SU-DHL-6 (cell line): ENCODE measurements around the gene TRDMT1.

Experiments
- H2AFZ ChIP-seq: fragments of 200-600 bp; sonication (generic); 2 replicates; pipeline ENCODE4 v1.6.1; 2014; ENCODE audit warnings: low read depth, mild to moderate bottlenecking, moderate library complexity, mixed read lengths, antibody characterized with exemption, low read length; ENCODE audit not compliant: severe bottlenecking
- H3F3A ChIP-seq: fragments of 200-600 bp; shearing (Covaris generic); 2 replicates; pipeline ENCODE4 v1.6.0; 2016; ENCODE audit warnings: antibody characterized with exemption, mild to moderate bottlenecking; ENCODE audit not compliant: insufficient read depth
- H3K27ac ChIP-seq: fragments of 200-600 bp; sonication (generic); 2 replicates; pipeline ENCODE4 v1.5.1; 2016; ENCODE audit warnings: low read depth, mild to moderate bottlenecking, low read length, moderate library complexity, mixed read lengths
- H3K27me3 ChIP-seq: fragments of 200-600 bp; sonication (generic), shearing (Covaris generic); 2 replicates; pipeline ENCODE4 v1.6.0; 2014; ENCODE audit warnings: mild to moderate bottlenecking, low read length
- H3K36me3 ChIP-seq: fragments of 200-600 bp; sonication (generic); 2 replicates; pipeline ENCODE4 v1.6.1; 2014; ENCODE audit warnings: mild to moderate bottlenecking, low read length, mixed read lengths
- H3K4me2 ChIP-seq: fragments of 300-600, 200-600 bp; shearing (Covaris generic), sonication (generic); 2 replicates; pipeline ENCODE4 v1.6.0; 2014; ENCODE audit warnings: low read length, low read depth, mild to moderate bottlenecking; ENCODE audit not compliant: poor library complexity, severe bottlenecking
- H3K4me3 ChIP-seq: fragments of 200-600 bp; sonication (generic); 2 replicates; pipeline ENCODE4 v1.5.1; 2014; ENCODE audit warnings: antibody characterized with exemption, low read length, mild to moderate bottlenecking, mixed read lengths; ENCODE audit not compliant: insufficient read depth, poor library complexity, severe bottlenecking
- H3K79me2 ChIP-seq: fragments of 200-600 bp; sonication (generic); 2 replicates; pipeline ENCODE4 v1.6.1; 2014; ENCODE audit warnings: mild to moderate bottlenecking, low read length, moderate library complexity; ENCODE audit not compliant: insufficient read depth
- H3K9ac ChIP-seq: fragments of 200-600 bp; sonication (generic); 2 replicates; pipeline ENCODE4 v1.7.0; 2014; ENCODE audit warnings: mild to moderate bottlenecking, low read length
- H3K9me2 ChIP-seq: fragments of 200-600 bp; sonication (generic); replicated peaks from 2 replicates; pipeline ENCODE4 v1.6.1; 2014; ENCODE audit warnings: low read length; ENCODE audit not compliant: insufficient read depth
- H3K9me3 ChIP-seq: fragments of 200-600 bp; sonication (generic); 2 replicates; pipeline ENCODE4 v1.6.1; 2014; ENCODE audit warnings: low read length, mixed read lengths; ENCODE audit not compliant: insufficient read depth
- H4K20me1 ChIP-seq: fragments of 200-600 bp; sonication (generic); 2 replicates; pipeline ENCODE4 v1.6.1; 2014; ENCODE audit warnings: low read depth, mild to moderate bottlenecking, antibody characterized with exemption, low read length, moderate library complexity, mixed read lengths
- CTCF ChIP-seq: fragments of 200-600 bp; sonication (generic); IDR thresholded peaks from one replicate; pipeline ENCODE4 v1.5.1; 2017; ENCODE audit warnings: antibody characterized with exemption, mild to moderate bottlenecking, low read length, moderate library complexity; ENCODE audit not compliant: insufficient read depth, poor library complexity, severe bottlenecking
- EZH2phosphoT487 ChIP-seq: fragments of 200-600 bp; sonication (generic), shearing (Covaris generic); conservative IDR thresholded peaks from 2 replicates; pipeline ENCODE4 v1.6.1; 2018; ENCODE audit warnings: mild to moderate bottlenecking, antibody characterized with exemption, low read length, moderate library complexity, mixed read lengths

Gene TRDMT1

GRCh38 chr10:17166699-17167098, 34.8 kb downstream of the TRDMT1 start:
- Histone ChIP-seq H3K79me2 (no peaks in the 10 kb centered on the region), H2AFZ (no peak overlapping the region), H3K4me3 (no peak overlapping the region), H3K27ac (no peak overlapping the region), H3K27me3 (no peaks in the 10 kb centered on the region), H3K4me2 (no peak overlapping the region), H3K9me3 (no peaks in the 10 kb centered on the region), H3K36me3 (no peaks in the 10 kb centered on the region), H3K9me2 (no peaks in the 10 kb centered on the region), H4K20me1 (no peaks in the 10 kb centered on the region), H3K9ac (no peak overlapping the region), H3F3A (no peaks in the 10 kb centered on the region)
- TF ChIP-seq CTCF (no peak), EZH2phosphoT487 (no peak)

- no peak overlapping the region for H3K9ac ChIP-seq
- H3F3A ChIP-seq, result no peaks in the 10 kb centered on the region
- H3K9me3 ChIP-seq, result no peaks in the 10 kb centered on the region
- no peak for TF ChIP-seq EZH2phosphoT487
- TF ChIP-seq CTCF, result no peak
- H4K20me1 ChIP-seq, result 0 out of 2 replicates have a peak, but pooled peaks cover 3% of the 10 kb centered on the region
- H3K27me3 ChIP-seq, result no peaks in the 10 kb centered on the region
- no peaks in the 10 kb centered on the region for H3K79me2 ChIP-seq
- no peaks in the 10 kb centered on the region for H3K9me2 ChIP-seq
- H3K4me2 ChIP-seq, result no peak overlapping the region
- no peak overlapping the region for H3K4me3 ChIP-seq
- H2AFZ ChIP-seq, result no peak overlapping the region
- no peaks in the 10 kb centered on the region for H3K36me3 ChIP-seq
- H3K27ac ChIP-seq, result no peak overlapping the region
These were observed 38.6 kb downstream of the TRDMT1 start for GRCh38 chr10:17162828-17163227.

GRCh38 chr10:17161775-17162174, 39.7 kb downstream of the TRDMT1 start:
- H4K20me1 ChIP-seq, result 0 out of 2 replicates have a peak, but pooled peaks cover 3% of the 10 kb centered on the region
- no peaks in the 10 kb centered on the region for H3K9me2 ChIP-seq

More at GRCh38 chr10:17161775-17162174, 39.7 kb downstream of the TRDMT1 start:
- H2AFZ ChIP-seq, result no peak overlapping the region
- TF ChIP-seq EZH2phosphoT487, result no peak
- no peak for TF ChIP-seq CTCF
- no peak overlapping the region for H3K4me3 ChIP-seq
- H3K27ac ChIP-seq, result no peak overlapping the region
- H3K36me3 ChIP-seq, result no peaks in the 10 kb centered on the region
- H3K27me3 ChIP-seq, result no peaks in the 10 kb centered on the region
- no peak overlapping the region for H3K4me2 ChIP-seq
- H3K9me3 ChIP-seq, result no peaks in the 10 kb centered on the region
- H3K9ac ChIP-seq, result no peak overlapping the region
- H3F3A ChIP-seq, result no peaks in the 10 kb centered on the region
- H3K79me2 ChIP-seq, result no peaks in the 10 kb centered on the region
